K562 (cell line): Measurements from ENCODE around the gene AKAP14. TPM values are rescaled to one million over a fixed set of nuclear protein-coding genes. Genes with fewer than 3 reads are reported as not detected.

Experiments
- ATF3 ChIP-seq, 2 experiments: fragments of 450-650 bp in 1 of 2; sonication (generic) in 1 of 2; formaldehyde crosslinking in 1 of 2; IDR thresholded peaks in 1 of 2; conservative IDR thresholded peaks in 1 of 2; 2 replicates each; pipeline versions ENCODE4 v1.6.1 to v1.8.1; 2016 to 2023; ENCODE audit warnings: mild to moderate bottlenecking in 2 of 2, moderate library complexity in 2 of 2, inconsistent platforms in 1 of 2, missing genetic modification reagents in 1 of 2
- CHD2 ChIP-seq: IDR thresholded peaks from 2 replicates; pipeline ENCODE4 v1.6.1; 2011; ENCODE audit warnings: low read depth, low read length
- CTBP1 ChIP-seq: fragments of 450-650 bp; IDR thresholded peaks from 2 replicates; pipeline ENCODE4 v1.6.1; 2016; ENCODE audit warnings: borderline replicate concordance
- HMG20A ChIP-seq: fragments of 450-650 bp; formaldehyde crosslinking; conservative IDR thresholded peaks from 2 replicates; pipeline ENCODE4 v1.4.0; 2020; ENCODE audit warnings: mild to moderate bottlenecking, mixed read lengths
- IRF9 ChIP-seq: fragments of 450-650 bp; IDR thresholded peaks from 2 replicates; pipeline ENCODE4 v1.6.1; 2016; ENCODE audit warnings: missing biosample characterization, missing genetic modification characterization
- MXD1 ChIP-seq: fragments of 250-450 bp; sonication (Bioruptor Pico); IDR thresholded peaks from 2 replicates; pipeline ENCODE4 v1.8.0; 2021; ENCODE audit warnings: borderline replicate concordance, mild to moderate bottlenecking, moderate library complexity; ENCODE audit not compliant: poor library complexity, severe bottlenecking
- POLR2AphosphoS5 ChIP-seq: IDR thresholded peaks from 2 replicates; pipeline ENCODE4 v1.6.1; 2011; ENCODE audit warnings: mild to moderate bottlenecking, low read depth, low read length, moderate library complexity; ENCODE audit not compliant: control insufficient read depth, insufficient read depth
- RBM22 ChIP-seq: fragments of 200-400 bp; formaldehyde crosslinking; IDR thresholded peaks from 2 replicates; pipeline ENCODE4 v1.6.1; 2018; ENCODE audit warnings: low read length, low read depth; ENCODE audit not compliant: poor library complexity, severe bottlenecking
- SMARCA4 ChIP-seq: fragments of 450-650 bp; IDR thresholded peaks from 2 replicates; pipeline ENCODE4 v1.6.1; 2016
- SMARCE1 ChIP-seq: fragments of 450-650 bp; IDR thresholded peaks from 2 replicates; pipeline ENCODE4 v1.7.1; 2016; ENCODE audit warnings: mild to moderate bottlenecking
- SRSF7 ChIP-seq: fragments of 200-400 bp; formaldehyde crosslinking; optimal IDR thresholded peaks from 2 replicates; pipeline ENCODE3; 2017; ENCODE audit warnings: mild to moderate bottlenecking, low read depth, low read length
- ZBTB8A ChIP-seq: fragments of 450-650 bp; IDR thresholded peaks from 2 replicates; pipeline ENCODE4 v1.6.1; 2018; ENCODE audit warnings: mild to moderate bottlenecking, moderate library complexity; ENCODE audit not compliant: partially characterized antibody
- ZNF165 ChIP-seq: fragments of 250-450 bp; sonication (Bioruptor Pico); IDR thresholded peaks from 2 replicates; pipeline ENCODE4 v1.4.0; 2020; ENCODE audit warnings: borderline replicate concordance
- ZNF217 ChIP-seq: sonication (generic); formaldehyde crosslinking; IDR thresholded peaks from 2 replicates; pipeline ENCODE4 v1.8.0; 2022; ENCODE audit warnings: mild to moderate bottlenecking, missing genetic modification reagents
- ZSCAN32 ChIP-seq: fragments of 450-650 bp; formaldehyde crosslinking; IDR thresholded peaks from 2 replicates; pipeline ENCODE4 v1.4.0; 2020; ENCODE audit warnings: mild to moderate bottlenecking, moderate library complexity
- polyA plus RNA-seq, 8 experiments: library from polyadenylated mRNA; depleted of rRNA in 4 of 8; stranded (reverse) in 5 of 8; unstranded in 3 of 8; fragments of >200 nt; fragmentation: Nextera tagmentation in 2 of 8; fragmentation: Illumina TruSeq in 1 of 8; extraction: Ambion mirVana in 2 of 8; extraction: Trizol in 1 of 8; gene quantifications; 2 replicates each; pipeline versions ENCODE4 v1.2.1 to v1.2.3, GENCODE V29; 2011 to 2014; ENCODE audit warnings: inconsistent platforms in 1 of 8, missing spikeins in 1 of 8
- total RNA-seq, 7 experiments: library from RNA; depleted of rRNA in 6 of 7; stranded (reverse); fragments of >200 nt in 6 of 7; fragmentation: Illumina TruSeq in 2 of 7; extraction: Trizol in 2 of 7; gene quantifications; 2 replicates each; pipeline versions ENCODE4 v1.2.1 to v1.2.3, GENCODE V29; 2011 to 2021; ENCODE audit warnings: low replicate concordance in 1 of 7
- TF ChIP-seq, protein P1 (sequence below): sonication (generic); formaldehyde crosslinking; IDR thresholded peaks from 2 replicates; pipeline ENCODE4 v1.8.1; 2023; ENCODE audit warnings: mild to moderate bottlenecking, missing genetic modification reagents
- TF ChIP-seq, protein P2 (sequence below): fragments of 200-800 bp; sonication (Bioruptor generic); IDR thresholded peaks from 2 replicates; pipeline ENCODE4 v1.6.1; 2017; ENCODE audit warnings: missing genetic modification characterization, missing compliant biosample characterization
- TF ChIP-seq, protein P3 (sequence below): fragments of 450-650 bp; formaldehyde crosslinking; conservative IDR thresholded peaks from 2 replicates; pipeline ENCODE4 v1.4.0; 2022; ENCODE audit warnings: mild to moderate bottlenecking, missing genetic modification characterization

AKAP14 gene
- total and polyA plus RNA-seq, 9 of the 15 experiments (the other 6 are each of a cell fraction or from before 2014, with no cell fraction given): not detected

DNA sequence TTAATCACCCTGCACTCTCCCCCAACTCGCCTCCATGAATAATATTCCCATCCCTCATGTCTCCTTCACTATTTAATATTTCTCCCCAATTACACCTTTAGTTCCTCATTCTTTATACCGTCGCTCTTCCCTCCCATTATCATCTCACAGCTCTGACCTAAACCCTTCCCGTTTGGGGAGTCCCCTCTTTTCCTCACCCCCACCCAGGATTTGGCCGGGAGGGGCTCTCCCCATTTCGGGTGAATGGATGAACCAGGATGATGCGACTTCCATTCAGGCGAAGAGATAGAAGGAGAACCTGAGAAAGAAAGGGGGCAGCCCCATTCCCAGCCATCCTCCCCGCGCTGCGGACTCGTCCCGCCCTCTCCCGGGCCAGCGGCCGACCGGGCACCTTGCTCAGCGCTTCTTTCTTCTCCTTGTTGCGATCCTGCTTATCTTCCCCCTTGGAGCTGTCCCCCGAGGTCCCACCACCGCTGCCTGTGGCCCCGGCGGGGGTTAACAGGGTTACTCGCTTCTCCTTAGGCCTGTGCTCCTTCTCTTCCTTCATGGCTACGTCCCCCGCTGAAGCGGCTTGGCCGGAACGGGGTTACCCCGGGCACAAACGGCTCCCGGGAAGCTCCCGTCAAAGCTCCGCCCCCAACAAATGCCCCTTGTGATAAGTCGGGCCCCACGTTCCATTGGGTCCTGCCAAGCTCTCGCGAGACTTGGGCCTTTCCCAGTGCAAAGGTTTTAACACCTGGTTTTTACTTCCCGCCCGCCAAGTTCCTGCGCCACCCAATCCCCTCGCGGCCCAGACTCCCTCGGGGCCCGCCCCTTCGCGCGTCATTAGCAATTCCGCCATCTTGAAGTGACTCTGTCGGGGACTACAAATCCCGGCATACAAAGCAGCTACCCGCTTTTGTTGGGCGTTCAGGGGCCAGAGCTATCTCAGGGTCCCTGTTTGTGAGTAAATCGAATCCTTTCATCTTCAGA, 43.0 kb upstream of the AKAP14 start, which contains the start of gene UPF3B (continued):
- TF ChIP-seq, protein P1, sequence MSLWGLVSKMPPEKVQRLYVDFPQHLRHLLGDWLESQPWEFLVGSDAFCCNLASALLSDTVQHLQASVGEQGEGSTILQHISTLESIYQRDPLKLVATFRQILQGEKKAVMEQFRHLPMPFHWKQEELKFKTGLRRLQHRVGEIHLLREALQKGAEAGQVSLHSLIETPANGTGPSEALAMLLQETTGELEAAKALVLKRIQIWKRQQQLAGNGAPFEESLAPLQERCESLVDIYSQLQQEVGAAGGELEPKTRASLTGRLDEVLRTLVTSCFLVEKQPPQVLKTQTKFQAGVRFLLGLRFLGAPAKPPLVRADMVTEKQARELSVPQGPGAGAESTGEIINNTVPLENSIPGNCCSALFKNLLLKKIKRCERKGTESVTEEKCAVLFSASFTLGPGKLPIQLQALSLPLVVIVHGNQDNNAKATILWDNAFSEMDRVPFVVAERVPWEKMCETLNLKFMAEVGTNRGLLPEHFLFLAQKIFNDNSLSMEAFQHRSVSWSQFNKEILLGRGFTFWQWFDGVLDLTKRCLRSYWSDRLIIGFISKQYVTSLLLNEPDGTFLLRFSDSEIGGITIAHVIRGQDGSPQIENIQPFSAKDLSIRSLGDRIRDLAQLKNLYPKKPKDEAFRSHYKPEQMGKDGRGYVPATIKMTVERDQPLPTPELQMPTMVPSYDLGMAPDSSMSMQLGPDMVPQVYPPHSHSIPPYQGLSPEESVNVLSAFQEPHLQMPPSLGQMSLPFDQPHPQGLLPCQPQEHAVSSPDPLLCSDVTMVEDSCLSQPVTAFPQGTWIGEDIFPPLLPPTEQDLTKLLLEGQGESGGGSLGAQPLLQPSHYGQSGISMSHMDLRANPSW (CRISPR knock-in tag): no peak
- TF ChIP-seq SMARCA4 (0 out of 2 replicates have a peak, but pooled peaks have one; percentile 28), ZSCAN32 (CRISPR knock-in tag) (no peak), ATF3 (IDR thresholded peaks at IDR 0.05) (no peak), ATF3 (CRISPR knock-in tag; conservative IDR thresholded peaks at IDR 0.05) (no peak), RBM22 (no peak), SRSF7 (no peak), POLR2AphosphoS5 (peak; percentile 65), HMG20A (CRISPR knock-in tag) (no peak), MXD1 (CRISPR knock-in tag) (no peak), SMARCE1 (0 out of 2 replicates have a peak, but pooled peaks have one; percentile 39), ZBTB8A (no peak), CHD2 (peak; percentile 97), IRF9 (no peak), ZNF165 (no peak), CTBP1 (no peak), ZNF217 (CRISPR knock-in tag) (no peak)
- TF ChIP-seq, protein P2, sequence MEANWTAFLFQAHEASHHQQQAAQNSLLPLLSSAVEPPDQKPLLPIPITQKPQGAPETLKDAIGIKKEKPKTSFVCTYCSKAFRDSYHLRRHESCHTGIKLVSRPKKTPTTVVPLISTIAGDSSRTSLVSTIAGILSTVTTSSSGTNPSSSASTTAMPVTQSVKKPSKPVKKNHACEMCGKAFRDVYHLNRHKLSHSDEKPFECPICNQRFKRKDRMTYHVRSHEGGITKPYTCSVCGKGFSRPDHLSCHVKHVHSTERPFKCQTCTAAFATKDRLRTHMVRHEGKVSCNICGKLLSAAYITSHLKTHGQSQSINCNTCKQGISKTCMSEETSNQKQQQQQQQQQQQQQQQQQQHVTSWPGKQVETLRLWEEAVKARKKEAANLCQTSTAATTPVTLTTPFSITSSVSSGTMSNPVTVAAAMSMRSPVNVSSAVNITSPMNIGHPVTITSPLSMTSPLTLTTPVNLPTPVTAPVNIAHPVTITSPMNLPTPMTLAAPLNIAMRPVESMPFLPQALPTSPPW (CRISPR knock-in tag): peak; percentile 47
- TF ChIP-seq, protein P3, sequence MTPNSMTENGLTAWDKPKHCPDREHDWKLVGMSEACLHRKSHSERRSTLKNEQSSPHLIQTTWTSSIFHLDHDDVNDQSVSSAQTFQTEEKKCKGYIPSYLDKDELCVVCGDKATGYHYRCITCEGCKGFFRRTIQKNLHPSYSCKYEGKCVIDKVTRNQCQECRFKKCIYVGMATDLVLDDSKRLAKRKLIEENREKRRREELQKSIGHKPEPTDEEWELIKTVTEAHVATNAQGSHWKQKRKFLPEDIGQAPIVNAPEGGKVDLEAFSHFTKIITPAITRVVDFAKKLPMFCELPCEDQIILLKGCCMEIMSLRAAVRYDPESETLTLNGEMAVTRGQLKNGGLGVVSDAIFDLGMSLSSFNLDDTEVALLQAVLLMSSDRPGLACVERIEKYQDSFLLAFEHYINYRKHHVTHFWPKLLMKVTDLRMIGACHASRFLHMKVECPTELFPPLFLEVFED: no peak
